HG03066 (cell line): ENCODE measurements around the gene DIS3.
A peak's percentile ranks its signal among the peaks of the same experiment; 100 is the strongest.
"Not testable (repeated sequence)": the region's sequence is repeated elsewhere in the genome, so short reads cannot be mapped to it uniquely, and the experiment has no call there.

Source experiments
- ATAC-seq: cut with Tn5 transposase; IDR thresholded peaks from one replicate; pipeline ENCODE4 v1.9.1; 2021; ENCODE audit warnings: low read depth; ENCODE audit not compliant: unreplicated experiment

The DIS3 gene

GRCh38 chr13:72754111-72754510, 27.6 kb downstream of the DIS3 start:
- no peak for ATAC-seq

DNA sequence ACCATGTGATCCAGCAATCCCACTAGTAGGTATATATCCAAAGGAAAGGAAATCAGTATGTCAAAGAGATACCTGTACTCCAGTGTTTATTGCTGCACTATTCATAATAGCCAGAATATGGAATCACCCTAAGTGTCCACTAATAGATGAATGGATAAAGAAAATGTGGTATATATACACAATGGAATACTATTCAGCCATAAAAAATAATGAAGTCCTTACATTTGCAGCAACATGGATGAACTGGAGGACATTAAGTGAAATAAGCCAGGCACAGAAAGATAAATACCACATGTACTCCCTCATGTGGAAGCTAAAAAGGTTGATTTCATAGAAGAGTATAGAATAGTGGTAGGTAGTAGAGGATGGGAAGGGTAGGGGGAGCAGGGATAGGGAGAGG, 30.5 kb downstream of the DIS3 start:
- ATAC-seq: no peak

DNA sequence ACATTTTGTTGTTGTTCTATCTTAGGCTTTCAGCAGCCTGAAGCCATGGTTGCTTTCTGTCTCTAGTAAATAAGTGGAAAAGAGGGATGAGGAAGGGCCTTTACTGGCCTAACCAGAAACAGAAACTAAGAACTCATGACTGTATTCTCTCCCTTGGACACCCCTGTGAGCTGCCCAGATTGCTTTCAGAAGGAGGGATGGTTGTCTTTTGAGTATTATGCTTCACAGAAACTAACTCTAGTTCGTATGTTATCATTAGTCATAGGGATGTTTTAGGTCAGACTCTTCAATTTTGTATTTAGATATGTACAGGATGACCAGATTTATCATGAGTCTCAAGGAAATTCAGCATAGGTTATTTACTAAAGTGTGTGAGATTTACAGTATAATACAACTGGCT, 36.4 kb downstream of the DIS3 start:
- no peak for ATAC-seq

DNA sequence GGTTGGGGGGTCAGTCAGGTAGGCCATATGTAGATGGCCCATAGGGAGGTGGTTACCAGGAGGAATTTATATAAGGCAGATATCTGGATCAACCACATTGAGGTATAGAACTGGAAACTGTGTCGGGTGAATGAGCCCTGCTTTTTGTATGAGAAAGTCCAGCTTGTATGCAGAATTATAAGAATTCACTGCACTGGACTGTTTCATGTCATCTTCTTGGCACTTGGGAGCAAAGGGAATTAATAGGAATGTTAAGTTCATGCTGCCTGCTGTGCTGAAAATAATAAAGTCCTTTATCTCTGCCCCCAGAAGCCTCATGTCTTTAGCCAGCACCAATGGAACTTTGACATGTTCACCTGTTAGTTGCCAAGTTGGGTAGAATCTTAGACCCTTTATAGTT, 41.7 kb downstream of the DIS3 start:
- ATAC-seq: no peak

- ATAC-seq: no peak
Measured at GRCh38 chr13:72737033-72737432, 44.7 kb downstream of the DIS3 start.

DNA sequence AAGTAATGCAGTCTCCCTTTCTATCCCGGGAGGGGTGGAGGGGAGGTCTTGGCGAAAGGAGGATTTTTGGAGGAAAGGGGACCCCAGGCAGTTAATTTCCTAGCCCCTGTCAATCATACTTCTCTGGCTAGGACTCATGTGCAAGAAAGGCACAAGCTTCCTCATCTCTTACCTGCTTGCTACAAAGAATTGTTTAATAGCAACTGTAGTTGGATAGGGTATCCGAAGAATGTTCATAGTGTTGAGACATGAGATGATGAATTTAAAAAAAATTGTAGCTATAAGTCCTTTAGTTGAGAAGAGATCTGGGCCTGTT, 53.5 kb downstream of the DIS3 start:
- ATAC-seq: no peak

- ATAC-seq: peak; percentile 94
Measured at GRCh38 chr13:72727417-72728289, 54.0 kb downstream of the DIS3 start, which contains the start of the genes BORA and MZT1. BORA (plus strand) TSS chr13:72727923; CDS start chr13:72728941, 1,018 bp downstream. MZT1 (minus strand) TSS chr13:72727629; CDS start chr13:72727602, 27 bp downstream.

- ATAC-seq: peak; percentile 21
Measured at GRCh38 chr13:72726726-72727416, 54.8 kb downstream of the DIS3 start.

GRCh38 chr13:72726185-72726584, 55.5 kb downstream of the DIS3 start:
- not testable (repeated sequence) for ATAC-seq

GRCh38 chr13:72716776-72717175, 64.9 kb downstream of the DIS3 start:
- ATAC-seq: no peak
